ENCODE results near the gene RALGPS2. TPM values are rescaled to one million over a fixed set of nuclear protein-coding genes. Genes with fewer than 3 reads are reported as not detected.

RALGPS2 gene
- total and polyA plus RNA-seq, 2 of the 8 experiments (the other 6 are each of a cell fraction or from before 2014, with no cell fraction given), result 6.7 to 38.0 TPM

DNA sequence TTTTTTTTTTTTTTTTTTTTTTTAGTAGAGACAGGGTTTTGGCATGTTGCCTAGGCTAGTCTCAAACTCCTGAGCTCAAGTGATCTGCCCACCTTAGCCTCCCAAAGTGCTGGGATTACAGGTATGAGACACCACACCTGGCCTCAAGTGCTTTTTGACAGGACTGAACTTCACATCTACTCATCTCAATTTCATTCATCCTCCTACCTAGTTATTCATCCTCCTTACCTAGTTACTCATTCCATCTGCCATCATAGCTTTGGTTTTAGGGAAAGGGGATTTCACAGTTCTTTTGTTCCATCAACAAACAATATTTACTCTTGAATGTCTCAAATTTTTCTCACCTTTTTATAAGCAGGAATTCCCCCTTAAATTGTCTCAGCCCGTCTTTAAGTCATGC lies 38.6 kb upstream of the RALGPS2 start:
- Histone ChIP-seq H3K27me3 (replicated peaks in 1 of 4; ENCODE audit: control insufficient read depth in 3 of 4, extremely low read depth in 1 of 4, insufficient read depth in 3 of 4, low read length in 3 of 4) (no peaks in the 10 kb centered on the region; a peak in 1 of 7 replicates), H3K18ac (ENCODE audit: extremely low read depth, low read length) (no peak overlapping the region), H3K56ac (replicated peaks; ENCODE audit: insufficient read length, low read depth, low read length) (no peak overlapping the region), H3K9ac (replicated peaks in 1 of 4; ENCODE audit: extremely low read depth in 1 of 4, low read depth in 3 of 4, low read length in 3 of 4) (no peak overlapping the region), H3K79me2 (ENCODE audit: control insufficient read depth in 1 of 2, insufficient read depth in 2 of 2, low read length in 2 of 2) (no peaks in the 10 kb centered on the region), H2BK5ac (ENCODE audit: low read depth, low read length) (no peak overlapping the region), H3K4ac (replicated peaks; ENCODE audit: insufficient read length, low read depth, low read length) (no peak overlapping the region), H3K4me2 (ENCODE audit: insufficient read depth in 1 of 2, low read depth in 2 of 2, low read length in 2 of 2) (no peak overlapping the region), H2BK12ac (ENCODE audit: low read depth, low read length) (no peak overlapping the region), H3K23ac (ENCODE audit: insufficient read length) (no peak overlapping the region), H4K8ac (ENCODE audit: extremely low read depth, insufficient read depth, low read length) (no peak overlapping the region), H2BK20ac (ENCODE audit: low read length) (no peak overlapping the region), H3K79me1 (ENCODE audit: low read depth, low read length) (no peaks in the 10 kb centered on the region), H3K14ac (ENCODE audit: insufficient read length) (no peak overlapping the region), H3K4me1 (replicated peaks in 1 of 4; ENCODE audit: control insufficient read depth in 3 of 4, insufficient read depth in 4 of 4, low read length in 3 of 4) (no peaks in the 10 kb centered on the region), H4K91ac (replicated peaks; ENCODE audit: insufficient read length, low read length) (no peak overlapping the region), H3K9me3 (ENCODE audit: insufficient read depth in 2 of 2, low read depth in 1 of 2, low read length in 1 of 2) (no peaks in the 10 kb centered on the region), H4K5ac (ENCODE audit: insufficient read length, low read depth, low read length) (no peak overlapping the region), H3K36me3 (ENCODE audit: control insufficient read depth in 2 of 4, insufficient read depth in 4 of 4, low read length in 3 of 4) (no peaks in the 10 kb centered on the region), H2BK120ac (replicated peaks; ENCODE audit: low read depth, low read length) (no peak overlapping the region), H2BK15ac (ENCODE audit: low read length) (no peak overlapping the region), H2AFZ (ENCODE audit: low read length) (no peak overlapping the region), H3K4me3 (ENCODE audit: extremely low read depth in 1 of 4, insufficient read depth in 2 of 4, low read depth in 3 of 4, low read length in 4 of 4) (no peak overlapping the region), H3K23me2 (ENCODE audit: low read depth, low read length) (no peaks in the 10 kb centered on the region), H2AK5ac (ENCODE audit: low read depth, low read length) (no peak overlapping the region), H3K27ac (ENCODE audit: low read depth, low read length) (no peak overlapping the region), H4K20me1 (replicated peaks in 1 of 2; ENCODE audit: control insufficient read depth in 1 of 2, insufficient read depth in 2 of 2, low read length in 2 of 2) (no peaks in the 10 kb centered on the region)
- 94% methylated on average over 1 of the region's 1 CpG; no CpG with 5 or more reads in 1 of the 2 experiments for WGBS, 2 experiments (ENCODE audit: extremely low coverage in 1 of 2, insufficient coverage in 1 of 2, insufficient read length in 1 of 2, insufficient replicate concordance in 2 of 2, low coverage in 1 of 2, low lambda C conversion rate in 2 of 2, missing lambda C conversion rate in 1 of 2)
- no peak for DNase-seq (ENCODE audit: low read depth in 1 of 2, low spot score in 2 of 2)
- CTCF ChIA-PET (ENCODE audit: partially characterized antibody), result interaction anchor here (0.5 to 0.8 kb wide), 2 partner anchors 31 to 583 kb away, joined by 3 read pairs; no protein-coding TSS in a partner anchor
- no peak for FAIRE-seq
- POLR2A ChIA-PET (ENCODE audit: partially characterized antibody), result no interaction called here
- no peak for TF ChIP-seq SP2 (IDR thresholded peaks at IDR 0.05; ENCODE audit: low read length)
- no peak for TF ChIP-seq USF2 (IDR thresholded peaks at IDR 0.05; ENCODE audit: low read length)
- TF ChIP-seq KDM1A (IDR thresholded peaks at IDR 0.05; ENCODE audit: borderline replicate concordance, low read length), result no peak
- TF ChIP-seq YY1 (IDR thresholded peaks at IDR 0.05; ENCODE audit: low read depth, low read length), result no peak
- no peak for TF ChIP-seq ZNF274 (IDR thresholded peaks at IDR 0.05; ENCODE audit: borderline replicate concordance, extremely low read depth, low read length)
- no peak for TF ChIP-seq TAF7 (optimal IDR thresholded peaks at IDR 0.05; ENCODE audit: borderline replicate concordance, low read depth, low read length)
- no peak for TF ChIP-seq RXRA (IDR thresholded peaks at IDR 0.05; ENCODE audit: insufficient read depth, low read depth, low read length)
- TF ChIP-seq ASH2L (IDR thresholded peaks at IDR 0.05; ENCODE audit: low read length), result no peak
- no peak for TF ChIP-seq GTF2F1 (IDR thresholded peaks at IDR 0.05; ENCODE audit: borderline replicate concordance, low read depth, low read length)
- no peak for TF ChIP-seq CBX5 (IDR thresholded peaks at IDR 0.05; ENCODE audit: low read depth, low read length)
- no peak for TF ChIP-seq POLR2AphosphoS5 (IDR thresholded peaks at IDR 0.05; ENCODE audit: low read depth, low read length)
- no peak for TF ChIP-seq SIN3A (conservative IDR thresholded peaks at IDR 0.05 in 1 of 2, IDR thresholded peaks at IDR 0.05 in 1 of 2; ENCODE audit: low read depth in 1 of 2, low read length in 2 of 2)
- no peak for TF ChIP-seq EZH2 (IDR thresholded peaks at IDR 0.05; ENCODE audit: low read depth, low read length, severe bottlenecking)
- no peak for TF ChIP-seq NANOG (IDR thresholded peaks at IDR 0.05; ENCODE audit: insufficient read depth, low read depth, low read length, poor library complexity, severe bottlenecking)
